ENCODE measurements around the gene ARL15.
"Not testable (repeated sequence)": the region's sequence is repeated elsewhere in the genome, so short reads cannot be mapped to it uniquely, and the experiment has no call there.

Gene ARL15

GRCh38 chr5:54086191-54086590, 224.2 kb downstream of the ARL15 start:
- no peak for DNase-seq

DNA sequence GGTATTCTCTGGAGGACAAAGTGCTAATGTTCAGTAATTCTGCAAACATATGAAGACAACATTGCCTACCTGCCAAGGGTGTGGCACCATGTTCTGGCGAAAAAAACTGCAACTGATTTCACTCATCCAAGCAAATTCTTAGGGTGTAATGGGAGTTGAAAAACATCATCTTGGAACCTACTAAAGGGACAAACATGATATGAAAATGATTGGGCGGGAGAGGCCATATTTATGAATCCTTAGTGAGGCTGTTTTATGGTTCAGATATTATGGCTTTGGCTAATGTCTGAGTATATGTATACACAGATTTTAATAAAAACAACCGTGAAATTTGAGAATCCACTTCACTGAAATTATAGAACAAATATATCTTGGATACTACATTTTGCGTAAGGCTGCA, 225.7 kb downstream of the ARL15 start:
- no peak for DNase-seq

GRCh38 chr5:54083851-54084250, 226.5 kb downstream of the ARL15 start:
- DNase-seq = no peak

GRCh38 chr5:54083245-54083644, 227.1 kb downstream of the ARL15 start:
- no peak for DNase-seq

DNA sequence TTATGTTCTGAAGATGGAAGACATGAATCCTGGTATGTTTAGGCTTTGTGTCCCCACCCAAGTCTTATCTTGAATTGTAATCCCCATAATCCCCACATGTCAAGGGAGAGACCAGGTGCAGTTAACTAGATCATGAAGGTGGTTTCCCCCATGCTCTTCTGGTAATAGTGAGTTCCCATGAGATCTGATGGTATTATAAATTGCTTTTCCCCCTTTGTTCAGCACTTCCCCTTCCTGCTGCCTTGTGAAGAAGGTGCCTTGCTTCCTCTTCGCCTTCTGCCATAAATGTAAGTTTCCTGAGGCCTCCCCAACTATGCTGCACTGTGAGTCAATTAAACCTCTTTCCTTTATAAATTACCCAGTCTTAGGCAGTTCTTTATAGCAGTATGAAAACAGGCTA, 229.0 kb downstream of the ARL15 start:
- DNase-seq = no peak

DNA sequence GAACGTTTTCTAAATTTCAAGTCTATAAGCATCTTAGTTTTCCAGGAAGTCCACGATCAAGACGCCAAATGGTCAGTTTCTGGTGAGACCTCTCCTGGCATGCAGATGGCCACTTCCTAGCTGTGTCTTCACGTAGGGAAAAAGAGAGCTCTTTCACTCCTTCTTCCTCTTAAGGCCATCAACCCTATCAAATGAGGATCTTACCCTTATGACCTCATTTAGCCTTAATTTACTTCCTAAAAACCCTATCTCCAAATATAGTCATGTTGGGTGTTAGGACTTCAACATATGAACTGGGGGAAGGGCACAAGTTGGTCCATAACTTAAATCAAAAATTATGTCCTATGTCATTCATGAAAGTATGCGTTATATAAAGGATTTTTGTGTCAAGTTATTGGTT, 229.5 kb downstream of the ARL15 start:
- no peak for DNase-seq

DNA sequence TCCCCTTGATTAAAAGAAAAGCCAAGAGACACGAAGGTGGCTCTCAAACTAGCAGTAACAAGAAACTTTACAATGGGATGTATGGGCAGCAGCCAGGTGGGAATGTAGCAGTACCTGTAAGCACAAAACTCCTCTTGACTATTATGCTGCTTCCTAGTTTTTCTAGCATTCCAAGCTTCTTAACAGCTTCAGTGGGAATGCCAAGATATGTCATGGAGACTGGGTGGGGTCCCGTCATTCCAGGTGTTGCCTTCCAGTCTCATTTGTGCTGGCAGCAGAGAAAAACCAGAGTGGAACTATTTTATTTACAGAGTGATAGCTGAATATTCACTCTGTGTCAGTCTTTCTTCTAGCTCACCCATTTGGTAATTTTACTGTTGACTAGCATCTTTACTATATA, 236.6 kb downstream of the ARL15 start:
- DNase-seq = no peak

- no peak for DNase-seq
Measured at GRCh38 chr5:54073131-54073530, 237.2 kb downstream of the ARL15 start.

DNA sequence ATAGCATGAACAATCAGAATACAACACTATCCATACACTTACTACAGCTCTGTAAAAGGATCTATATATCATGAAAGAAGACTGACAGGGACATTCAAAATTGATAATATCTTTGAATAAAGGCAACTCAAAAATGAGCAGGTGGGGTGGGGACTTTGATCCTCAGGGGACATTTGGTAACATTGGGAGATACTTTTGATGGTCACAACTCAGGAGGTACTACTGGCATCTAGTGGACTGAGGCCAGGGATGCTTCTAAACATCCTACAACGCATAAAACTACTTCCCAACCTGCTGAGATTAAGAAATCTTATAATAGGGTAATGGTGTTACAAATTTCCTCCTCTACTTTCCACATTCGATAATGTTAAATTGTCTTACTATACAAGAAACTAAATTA, 243.9 kb downstream of the ARL15 start:
- DNase-seq = no peak

DNA sequence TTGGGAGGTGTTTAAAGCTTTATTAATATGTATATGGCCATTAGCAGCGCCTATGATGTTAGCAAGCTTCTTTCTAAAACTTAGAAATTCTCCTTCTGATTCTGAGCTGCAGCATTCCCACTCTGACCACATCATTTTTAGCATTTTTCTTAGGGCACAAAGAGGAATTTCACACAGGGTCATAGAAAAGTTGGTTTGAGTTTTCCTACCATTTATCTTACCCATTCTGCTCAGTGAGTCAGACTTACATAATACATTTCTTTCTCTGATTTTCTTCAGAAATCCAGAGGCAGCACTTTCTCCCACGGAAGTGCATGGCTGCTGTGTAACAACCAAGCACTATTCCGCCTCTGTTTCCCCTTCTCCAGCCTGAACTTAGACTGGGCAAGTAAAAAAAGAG, 246.6 kb downstream of the ARL15 start:
- no peak for DNase-seq

- no peak for DNase-seq
Measured at GRCh38 chr5:54062958-54063357, 247.4 kb downstream of the ARL15 start.

- DNase-seq = not testable (repeated sequence)
Measured at GRCh38 chr5:54060919-54061318, 249.5 kb downstream of the ARL15 start.

GRCh38 chr5:54049963-54050362, 260.4 kb downstream of the ARL15 start:
- DNase-seq = no peak

DNA sequence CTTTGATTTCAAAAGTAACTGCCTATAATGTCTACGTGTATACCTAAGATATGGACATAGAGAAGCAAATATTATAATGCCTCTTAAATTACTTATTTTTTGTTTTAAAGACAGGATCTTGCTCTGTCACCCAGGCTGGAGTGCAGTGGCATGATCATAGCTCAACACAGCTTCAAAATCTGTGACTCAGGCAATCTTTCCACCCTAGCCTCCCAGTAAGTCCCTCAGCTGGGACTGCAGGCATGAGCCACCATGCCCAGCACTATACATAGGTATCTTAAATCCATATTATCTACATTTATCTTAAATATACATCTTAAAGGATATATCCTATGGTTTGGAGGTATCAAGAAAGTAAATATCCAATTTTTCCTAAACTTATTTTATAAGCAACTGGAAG, 261.2 kb downstream of the ARL15 start:
- DNase-seq = no peak

DNA sequence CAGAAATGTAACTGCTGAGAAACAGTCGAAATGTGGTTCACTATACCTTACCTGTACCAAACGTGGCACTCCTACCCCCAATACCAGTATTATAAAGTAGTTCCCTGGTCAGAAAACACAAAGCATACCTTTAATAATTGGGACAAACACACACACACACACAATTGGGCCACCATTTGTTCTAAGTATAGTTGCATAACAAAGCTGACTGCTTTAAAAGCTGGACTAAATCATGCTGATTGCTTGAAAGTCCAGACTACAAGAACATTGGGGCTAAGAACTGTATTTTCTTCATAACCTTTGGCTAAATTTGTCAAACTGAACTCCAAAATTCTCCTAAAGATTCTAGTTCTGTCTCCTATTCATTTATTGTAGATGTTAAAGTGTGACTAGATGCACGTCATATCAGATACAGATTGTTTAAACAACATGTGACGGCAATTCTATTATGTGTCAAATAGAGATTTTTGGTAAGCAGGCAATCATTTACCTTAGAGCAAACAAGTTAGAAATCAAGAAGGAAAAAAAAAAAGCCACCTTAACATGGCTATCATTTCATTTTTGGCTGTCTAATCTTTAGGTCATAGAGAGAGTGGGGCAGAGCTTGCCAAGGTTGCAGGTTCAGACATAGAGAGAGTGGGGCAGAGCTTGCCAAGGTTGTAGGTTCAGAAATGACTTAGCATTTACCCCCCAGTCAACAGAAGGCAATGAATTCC, 265.1 kb downstream of the ARL15 start:
- DNase-seq = no peak

DNA sequence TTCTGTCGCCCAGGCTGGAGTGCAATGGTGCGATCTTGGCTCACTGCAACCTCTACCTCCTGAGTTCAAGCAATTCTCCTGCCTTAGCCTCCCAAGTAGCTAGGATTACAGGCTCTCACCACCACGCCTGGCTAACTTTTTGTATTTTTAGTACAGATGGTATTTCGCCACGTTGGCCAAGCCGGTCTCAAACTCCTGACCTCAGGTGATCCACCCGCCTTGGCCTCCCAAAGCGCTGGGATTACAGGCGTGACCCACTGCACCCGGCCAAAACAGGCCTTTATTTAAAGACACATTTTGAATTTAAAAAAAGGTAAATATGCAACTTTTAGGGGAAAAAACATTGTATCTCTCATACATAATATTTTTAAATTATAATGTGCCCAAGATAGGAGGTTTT, 266.1 kb downstream of the ARL15 start:
- DNase-seq = not testable (repeated sequence)

GRCh38 chr5:54040804-54041203, 269.6 kb downstream of the ARL15 start:
- DNase-seq = no peak

GRCh38 chr5:54040018-54040417, 270.4 kb downstream of the ARL15 start:
- DNase-seq = no peak

DNA sequence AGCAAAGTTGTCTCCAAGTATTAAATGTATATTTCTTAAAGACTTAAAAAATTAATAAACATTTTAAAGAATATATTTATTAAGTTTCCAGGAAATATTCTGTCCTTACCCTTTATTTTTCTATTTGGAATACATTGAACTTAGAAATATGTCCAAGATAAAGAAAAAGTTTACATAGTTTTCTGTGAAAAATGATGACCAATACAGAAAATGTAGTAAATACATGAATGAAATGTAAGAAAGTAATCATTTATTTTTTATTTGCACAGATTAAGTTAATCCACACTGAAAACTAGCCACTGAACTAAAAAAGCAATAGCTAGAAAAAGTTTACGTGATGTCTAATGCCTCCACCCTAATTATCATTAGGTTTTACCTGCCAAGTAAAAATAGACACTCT, 273.2 kb downstream of the ARL15 start:
- no peak for DNase-seq

DNA sequence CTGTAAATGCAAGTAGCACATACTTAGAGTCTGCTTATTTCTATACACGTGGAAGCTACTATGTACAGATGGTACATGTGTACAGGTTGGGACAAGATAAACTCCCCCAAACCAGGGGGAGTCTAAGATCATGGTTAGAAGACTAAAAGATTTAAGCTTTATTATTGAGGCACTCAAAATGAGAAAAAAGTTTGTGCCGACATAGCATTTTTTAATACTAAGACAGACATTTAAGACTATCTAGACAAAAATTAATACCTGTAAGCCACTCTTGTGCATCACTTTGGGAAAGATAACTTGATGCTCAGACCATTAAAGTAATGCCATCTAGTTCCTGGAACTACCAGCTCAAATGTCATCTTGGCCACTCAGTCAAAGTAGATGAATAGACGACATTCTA, 279.4 kb downstream of the ARL15 start:
- no peak for DNase-seq

GRCh38 chr5:54024466-54024865, 285.9 kb downstream of the ARL15 start:
- no peak for DNase-seq

DNA sequence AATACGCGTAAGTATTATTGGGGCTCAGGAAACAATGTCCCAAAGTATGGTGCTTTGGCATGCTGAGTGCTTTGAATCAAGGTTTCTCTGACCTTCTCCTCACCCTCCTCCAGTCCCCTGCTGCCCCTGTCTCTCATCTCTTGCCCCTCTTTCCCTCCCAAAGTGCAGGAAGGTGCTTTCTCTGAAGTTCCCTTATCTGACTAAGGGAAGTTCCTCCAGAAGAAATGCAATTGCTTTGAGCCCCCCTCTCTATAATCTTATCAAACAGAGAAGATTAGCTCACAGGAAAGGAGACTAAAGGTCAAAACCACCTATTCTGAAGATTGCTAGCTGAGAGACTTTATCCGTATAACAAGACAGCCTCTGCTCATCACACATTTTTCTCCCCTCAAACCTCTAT, 288.1 kb downstream of the ARL15 start:
- DNase-seq = no peak

- no peak for DNase-seq
Measured at GRCh38 chr5:54021431-54022164, 288.8 kb downstream of the ARL15 start.

DNA sequence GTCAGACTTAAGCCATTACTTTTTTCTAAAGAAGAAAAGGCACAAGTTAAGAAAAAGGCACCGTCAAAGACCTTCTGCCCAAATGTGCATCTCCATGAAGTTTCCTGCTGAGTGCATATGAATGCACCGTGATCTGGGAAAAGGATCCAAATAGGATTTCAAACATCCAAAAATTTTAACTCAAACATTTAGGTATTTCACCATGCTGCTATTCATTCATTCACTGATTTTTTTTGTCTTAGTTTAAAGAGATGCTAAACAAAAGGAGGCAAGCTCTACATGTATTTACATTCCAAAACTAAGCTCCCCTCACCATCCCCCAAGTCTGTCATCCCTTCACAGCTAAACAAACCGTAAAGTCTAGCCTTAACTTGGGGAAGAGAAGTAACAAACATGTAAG, 291.9 kb downstream of the ARL15 start:
- DNase-seq = no peak

- DNase-seq = no peak
Measured at GRCh38 chr5:54017580-54017979, 292.8 kb downstream of the ARL15 start.

Data from activated naive CD4-positive, alpha-beta T cell (primary cell).